ENCODE results near the gene WFIKKN2.

The WFIKKN2 gene

GRCh38 chr17:50834429-50835300 is 721 bp upstream of the WFIKKN2 start:
- DNase-seq (ENCODE audit: low spot score) = no peak

DNA sequence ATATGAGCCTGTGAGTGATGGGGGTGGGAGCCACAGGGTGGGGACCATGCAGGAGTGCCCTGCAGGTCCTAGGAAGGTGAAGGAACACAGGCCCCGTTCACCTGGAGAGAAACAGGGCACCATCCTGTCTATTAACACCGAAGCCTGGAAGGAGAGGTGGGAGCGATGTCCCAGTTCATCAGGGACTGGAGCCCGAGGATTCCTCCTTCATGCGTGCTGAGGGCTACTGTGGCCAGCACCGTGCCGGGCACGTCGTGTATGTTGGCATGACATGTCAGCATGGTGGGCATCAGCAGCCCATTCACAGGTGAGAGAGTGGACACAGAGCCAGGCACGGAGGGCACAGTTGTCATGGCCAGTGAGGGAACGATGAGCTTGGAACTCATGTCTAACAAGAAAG is 1.4 kb downstream of the WFIKKN2 start:
- DNase-seq (ENCODE audit: low spot score) = no peak

DNA sequence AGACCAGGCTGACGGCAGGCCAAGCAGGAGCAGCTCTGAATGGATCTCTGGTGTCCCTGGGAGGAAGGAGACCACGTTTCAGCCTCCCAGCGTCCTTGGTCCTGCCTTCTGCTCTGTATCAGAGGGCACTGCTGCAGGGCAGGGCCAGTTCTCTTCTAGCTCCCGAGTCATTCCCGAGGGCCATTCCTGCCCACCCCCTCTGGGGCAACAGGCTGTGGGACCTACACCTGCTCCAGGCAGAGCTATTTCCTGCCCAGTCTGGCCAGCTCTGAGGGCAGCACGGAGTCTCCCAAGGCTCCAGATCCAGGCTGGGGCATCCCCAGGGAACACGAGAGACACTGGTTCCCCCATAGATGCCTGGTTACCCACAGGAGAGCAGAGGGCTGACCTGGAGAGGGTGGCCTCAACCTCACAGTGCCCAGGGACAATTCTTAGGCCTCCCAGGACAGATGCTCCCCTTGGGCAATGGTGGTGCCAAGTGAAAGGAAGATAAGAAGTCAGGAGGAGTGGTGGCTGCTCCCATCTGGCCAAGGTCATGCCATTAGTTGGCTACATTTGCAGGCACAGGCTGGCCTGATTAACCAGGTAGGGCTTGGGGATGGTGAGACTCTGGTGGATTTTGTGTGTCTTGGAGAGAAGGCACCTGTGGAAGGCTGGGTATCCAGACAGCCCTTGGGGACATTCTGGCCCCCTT is 2.0 kb downstream of the WFIKKN2 start:
- no peak for DNase-seq (ENCODE audit: low spot score)

- no peak for DNase-seq (ENCODE audit: low spot score)
Measured at GRCh38 chr17:50837980-50838954, 2.9 kb downstream of the WFIKKN2 start.

GRCh38 chr17:50839591-50840310 is 4.4 kb downstream of the WFIKKN2 start:
- no peak for DNase-seq (ENCODE audit: low spot score)

GRCh38 chr17:50840311-50840851 is 5.0 kb downstream of the WFIKKN2 start:
- no peak for DNase-seq (ENCODE audit: low spot score)

GRCh38 chr17:50841277-50841948 is 6.0 kb downstream of the WFIKKN2 start:
- no peak for DNase-seq (ENCODE audit: low spot score)

- DNase-seq (ENCODE audit: low spot score) = peak; percentile 85
Measured at GRCh38 chr17:50841949-50842354, 6.6 kb downstream of the WFIKKN2 start.

- no peak for DNase-seq (ENCODE audit: low spot score)
Measured at GRCh38 chr17:50842506-50843149, 7.2 kb downstream of the WFIKKN2 start.

DNA sequence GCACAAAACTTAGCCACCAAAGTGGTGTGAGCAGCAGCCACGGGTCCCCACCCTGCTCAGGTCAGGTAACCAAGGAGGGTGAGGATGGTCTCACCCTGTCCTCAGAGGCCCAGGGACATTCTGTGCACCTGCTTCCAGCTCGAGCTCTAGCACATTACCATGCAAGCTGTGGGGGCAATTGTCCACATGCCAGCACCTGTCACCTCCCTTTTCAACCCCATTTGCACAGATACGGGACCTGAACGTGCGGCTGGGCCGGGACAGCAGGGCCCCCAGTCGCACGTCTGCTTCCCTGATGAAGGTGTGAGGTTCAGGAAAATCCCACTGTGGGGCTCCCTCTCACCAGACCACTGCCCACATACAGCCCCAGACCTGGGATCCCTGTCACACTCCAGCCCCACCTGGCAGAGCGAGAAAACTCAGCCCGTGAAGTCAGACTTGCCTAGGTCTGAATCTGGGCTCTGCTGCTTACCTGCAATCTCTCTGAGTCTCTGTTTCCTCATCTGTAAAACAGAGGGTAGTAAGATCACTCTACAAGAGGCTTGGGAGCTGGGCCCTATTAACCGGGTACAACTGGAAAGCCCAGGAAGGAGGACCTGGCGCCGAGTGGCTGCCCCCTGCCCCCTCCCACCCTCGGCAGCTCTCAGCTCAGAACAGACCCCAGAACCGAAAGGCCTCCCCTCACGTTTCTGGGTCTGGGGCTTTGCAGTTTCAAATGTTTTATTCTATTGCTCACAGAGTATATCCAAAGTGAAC is 7.9 kb downstream of the WFIKKN2 start:
- no peak for DNase-seq (ENCODE audit: low spot score)

- no peak for DNase-seq (ENCODE audit: low spot score)
Measured at GRCh38 chr17:50844117-50844700, 8.8 kb downstream of the WFIKKN2 start.

DNA sequence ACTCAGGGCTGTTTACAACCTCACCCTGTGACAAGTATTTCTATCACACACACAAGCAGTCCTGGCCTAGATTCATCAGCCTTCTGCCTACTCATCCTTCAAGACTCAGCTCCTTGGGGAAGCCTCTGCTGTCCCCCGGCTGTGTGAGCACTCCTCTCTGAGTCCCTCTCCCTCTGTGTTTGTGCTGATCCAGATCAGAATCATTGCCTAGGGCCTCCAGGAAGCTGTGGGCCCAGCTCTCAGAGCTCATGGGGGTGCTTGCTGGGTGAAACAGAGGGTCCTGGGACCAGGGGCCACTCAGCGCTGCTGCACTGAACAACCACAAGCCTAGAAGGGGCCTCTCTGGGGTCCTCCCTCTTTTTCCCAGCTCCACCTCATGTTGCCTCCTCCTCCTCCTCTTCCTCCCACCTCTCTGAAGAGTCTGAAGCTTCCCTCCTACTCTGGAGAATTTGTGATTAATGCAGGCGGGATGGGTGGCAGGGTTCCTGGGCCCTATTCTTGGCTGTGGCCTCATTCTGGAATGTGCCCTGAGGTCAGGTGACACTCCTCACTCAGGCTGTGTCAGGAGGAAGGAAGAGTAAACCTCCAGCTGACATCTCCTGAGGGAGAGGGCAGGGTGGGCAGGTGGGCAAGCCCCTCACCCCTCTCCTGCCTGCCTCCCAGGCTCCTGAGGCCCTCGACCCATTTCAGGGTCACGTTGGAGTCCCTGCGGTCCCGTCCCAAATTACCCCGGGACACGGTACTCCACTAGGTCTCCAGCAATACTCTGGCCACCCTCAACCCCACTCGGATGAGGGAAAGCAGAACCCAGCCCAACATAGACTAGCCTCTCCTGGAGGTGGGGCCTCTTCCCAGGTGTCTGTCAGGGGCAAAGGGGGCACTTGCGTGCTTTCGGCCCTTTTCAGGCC is 10.1 kb downstream of the WFIKKN2 start:
- DNase-seq (ENCODE audit: low spot score) = no peak

DNA sequence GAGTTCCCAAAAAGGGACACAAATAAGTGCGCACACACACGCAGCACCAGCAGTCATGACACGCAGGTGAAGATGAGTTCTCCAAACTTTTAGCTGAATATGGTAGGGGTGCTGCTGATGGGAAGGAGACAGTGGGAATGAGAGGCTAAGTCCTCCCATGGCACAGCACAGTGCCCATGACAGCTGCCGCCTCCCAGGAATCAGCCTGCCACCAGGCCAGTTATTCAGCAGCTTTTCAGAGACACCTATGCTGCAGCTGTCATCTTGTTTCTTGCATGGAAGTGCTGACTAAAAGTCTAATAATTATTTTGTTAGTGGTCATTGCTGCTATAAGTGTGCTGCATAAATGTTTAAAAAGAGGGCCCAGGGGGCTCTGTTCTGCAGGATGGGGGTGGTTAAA is 12.2 kb downstream of the WFIKKN2 start:
- DNase-seq (ENCODE audit: low spot score) = no peak

- DNase-seq (ENCODE audit: low spot score) = no peak
Measured at GRCh38 chr17:50848039-50848438, 12.7 kb downstream of the WFIKKN2 start.

- DNase-seq (ENCODE audit: low spot score) = no peak
Measured at GRCh38 chr17:50848711-50849110, 13.3 kb downstream of the WFIKKN2 start.

- no peak for DNase-seq (ENCODE audit: low spot score)
Measured at GRCh38 chr17:50850640-50851039, 15.3 kb downstream of the WFIKKN2 start.

- no peak for DNase-seq (ENCODE audit: low spot score)
Measured at GRCh38 chr17:50853015-50853615, 17.7 kb downstream of the WFIKKN2 start.

Data from left forelimb (tissue), 1 donor.